Stimulated activated CD8-positive, alpha-beta memory T cell treated with anti-CD3 and anti-CD28 coated beads, Interleukin-4, amount 100 ng/mL, for 4 hours (primary cell): ENCODE results near the gene PIP5KL1.

Experiments
- DNase-seq, 2 donors: peaks; one replicate each; pipeline ENCODE4 v3.0.0-alpha.2; 2020; ENCODE audit warnings: low read depth in 2 of 2, low spot score in 1 of 2

The PIP5KL1 gene

GRCh38 chr9:127934986-127935385 lies 4.4 kb upstream of the PIP5KL1 start:
- no peak for DNase-seq

GRCh38 chr9:127934248-127934647 lies 3.7 kb upstream of the PIP5KL1 start:
- no peak for DNase-seq

DNA sequence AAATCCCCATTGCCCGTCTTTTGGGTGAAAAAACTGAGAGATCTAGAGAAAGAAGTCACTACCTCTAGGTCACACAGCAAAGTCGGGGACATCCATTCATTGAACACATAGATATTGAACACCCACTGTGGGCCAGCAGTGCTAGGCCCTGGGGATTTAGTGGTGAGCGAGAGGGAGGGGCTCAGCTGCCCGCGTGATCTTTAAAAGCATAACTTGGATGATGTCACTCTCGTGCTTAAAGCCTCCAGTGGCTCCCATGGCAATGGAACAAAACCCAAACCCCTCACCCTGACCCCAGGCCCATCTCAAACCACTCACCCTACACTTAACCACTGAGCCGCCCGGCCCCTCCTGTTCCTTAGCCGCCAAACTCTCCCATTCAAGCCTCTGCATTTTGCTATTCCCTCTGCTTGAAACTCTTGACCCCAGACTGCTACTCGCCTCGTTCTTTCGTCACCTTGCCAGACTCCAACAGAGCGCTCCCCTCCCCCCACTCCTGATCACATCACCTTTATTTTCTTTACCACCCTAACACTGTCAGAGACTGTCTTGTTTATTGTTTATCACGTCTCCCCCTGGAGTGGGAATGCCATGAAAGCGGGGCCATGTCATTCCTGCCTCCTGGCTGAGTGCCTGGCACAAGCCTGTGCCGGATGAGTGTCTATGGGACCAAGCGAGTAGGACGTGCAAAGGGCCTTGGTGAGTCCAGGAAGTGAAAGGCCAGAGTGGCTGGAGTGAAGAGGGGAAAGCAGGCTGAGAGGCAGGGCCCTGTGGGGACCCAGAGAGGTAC lies 710 bp upstream of the PIP5KL1 start:
- no peak for DNase-seq

GRCh38 chr9:127929625-127929979 lies 975 bp downstream of the PIP5KL1 start:
- DNase-seq: no peak

DNA sequence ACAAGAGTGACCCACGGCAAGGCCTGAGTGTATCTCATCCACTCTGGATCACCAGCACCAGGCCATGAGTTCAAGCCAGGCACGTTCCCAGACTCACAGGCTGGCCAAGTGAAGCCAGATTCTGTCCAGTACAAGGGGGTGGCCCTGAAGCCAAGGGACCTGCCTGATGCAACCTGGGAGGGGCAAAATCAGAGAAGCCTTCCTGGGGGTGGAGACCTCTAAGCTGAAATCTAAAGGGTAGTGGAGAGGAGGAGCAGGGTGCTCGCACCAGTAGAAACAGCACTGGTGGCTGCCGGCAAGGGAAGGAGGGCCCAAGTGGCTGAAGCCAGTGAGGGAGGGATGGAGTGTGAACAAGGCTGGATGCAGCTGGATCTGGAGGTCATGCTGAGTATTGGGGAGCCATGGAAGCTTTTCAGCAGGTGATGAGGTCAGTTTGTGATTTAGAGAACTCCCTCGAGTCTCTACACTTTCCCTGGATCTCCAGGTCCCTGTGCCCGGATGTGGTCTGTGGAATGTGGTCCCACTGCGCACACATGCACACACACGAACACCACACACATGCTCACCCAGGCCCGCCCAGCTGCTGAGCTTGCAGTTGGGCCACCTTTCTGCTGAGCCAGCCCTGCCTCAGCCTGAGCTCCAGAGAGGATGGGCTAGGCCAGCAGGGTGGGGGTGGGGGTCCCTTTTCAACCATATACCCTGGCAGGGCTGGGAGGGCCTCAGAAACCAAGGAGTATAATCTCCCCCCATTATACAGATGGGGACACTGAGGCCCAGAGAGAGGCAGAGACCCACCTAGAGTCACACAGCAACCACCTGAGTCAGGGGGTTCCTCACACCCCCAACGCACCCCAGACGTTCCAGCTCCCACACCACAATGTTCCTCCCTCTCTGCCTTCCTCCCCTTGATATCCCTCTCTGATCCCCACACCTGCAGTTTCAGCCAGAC lies 1.6 kb downstream of the PIP5KL1 start:
- no peak for DNase-seq

DNA sequence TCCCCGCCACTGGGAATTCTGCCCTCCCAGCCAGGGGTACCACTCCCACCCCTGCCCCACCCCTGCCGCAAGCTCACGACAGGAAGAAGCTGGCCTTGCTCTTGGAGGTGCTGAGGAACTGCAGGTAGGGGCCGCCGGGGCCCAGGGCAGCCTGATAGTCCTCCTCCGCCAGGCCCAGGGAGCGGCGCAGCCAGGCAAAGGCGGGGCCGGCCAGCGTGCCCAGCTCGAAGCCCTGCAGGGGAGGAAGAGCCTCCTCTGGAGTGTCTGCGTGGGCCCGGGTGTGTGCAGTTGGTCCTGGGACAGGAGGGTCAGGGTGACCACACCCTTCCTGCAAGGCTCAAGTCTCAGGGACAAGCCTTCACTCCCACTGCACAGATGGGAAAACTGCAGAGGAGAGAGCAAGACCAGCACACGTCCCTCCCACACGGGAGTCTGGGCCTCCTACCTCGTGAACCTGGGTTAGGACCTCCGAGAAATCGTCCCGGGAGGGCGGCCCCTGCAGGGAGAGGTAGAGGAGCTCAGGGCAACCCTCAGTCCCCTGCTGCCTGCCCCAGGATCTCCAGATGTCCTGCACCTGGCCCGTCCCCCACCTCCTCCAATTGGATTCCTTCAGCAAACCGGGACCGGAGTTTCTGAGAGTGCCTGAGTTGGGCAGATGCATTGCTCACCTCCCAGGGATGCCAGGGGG lies 2.4 kb downstream of the PIP5KL1 start:
- no peak for DNase-seq

DNA sequence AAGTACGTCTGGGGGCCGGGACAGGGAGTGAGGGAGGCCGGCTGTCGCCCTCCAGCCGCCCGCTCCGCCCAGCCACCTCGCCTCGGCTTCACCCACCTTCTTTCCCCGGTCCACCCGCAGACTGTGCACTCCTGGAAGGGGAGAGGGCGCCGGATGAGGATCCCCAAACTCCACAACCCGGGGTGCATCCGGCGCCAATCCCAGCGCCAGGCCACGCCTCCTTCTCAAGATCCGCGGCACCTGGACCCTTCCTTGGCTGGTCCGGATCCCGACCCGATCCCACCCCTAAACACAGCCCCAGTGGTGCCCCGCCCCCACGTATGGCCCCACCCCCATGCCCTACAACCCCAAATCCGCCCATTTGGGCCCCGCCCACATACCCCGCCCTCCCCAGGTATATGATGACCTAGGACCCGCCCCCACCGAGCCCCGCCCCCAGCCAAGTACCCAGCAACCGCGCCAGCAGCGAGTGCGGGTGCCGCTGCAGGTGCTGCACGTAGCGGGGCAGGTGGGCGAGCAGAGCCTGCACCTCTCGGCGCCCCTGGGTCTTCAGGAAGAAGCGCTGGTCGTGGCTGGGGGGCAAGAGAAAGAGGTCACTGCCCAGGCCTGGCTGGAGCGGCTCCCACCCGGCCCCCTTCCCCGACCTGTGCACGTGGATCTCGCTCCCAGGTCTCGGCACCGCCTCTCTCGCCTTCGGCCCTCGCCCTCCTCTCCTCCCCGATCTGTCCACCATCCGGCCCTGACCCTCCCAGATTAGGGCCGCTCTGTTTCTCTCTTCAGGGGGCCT lies 3.2 kb downstream of the PIP5KL1 start:
- peak; percentile 57 to 60 for DNase-seq

- no peak for DNase-seq
Observed at GRCh38 chr9:127926906-127927200, 3.7 kb downstream of the PIP5KL1 start.

GRCh38 chr9:127925959-127926905 lies 4.3 kb downstream of the PIP5KL1 start:
- DNase-seq: no peak

DNA sequence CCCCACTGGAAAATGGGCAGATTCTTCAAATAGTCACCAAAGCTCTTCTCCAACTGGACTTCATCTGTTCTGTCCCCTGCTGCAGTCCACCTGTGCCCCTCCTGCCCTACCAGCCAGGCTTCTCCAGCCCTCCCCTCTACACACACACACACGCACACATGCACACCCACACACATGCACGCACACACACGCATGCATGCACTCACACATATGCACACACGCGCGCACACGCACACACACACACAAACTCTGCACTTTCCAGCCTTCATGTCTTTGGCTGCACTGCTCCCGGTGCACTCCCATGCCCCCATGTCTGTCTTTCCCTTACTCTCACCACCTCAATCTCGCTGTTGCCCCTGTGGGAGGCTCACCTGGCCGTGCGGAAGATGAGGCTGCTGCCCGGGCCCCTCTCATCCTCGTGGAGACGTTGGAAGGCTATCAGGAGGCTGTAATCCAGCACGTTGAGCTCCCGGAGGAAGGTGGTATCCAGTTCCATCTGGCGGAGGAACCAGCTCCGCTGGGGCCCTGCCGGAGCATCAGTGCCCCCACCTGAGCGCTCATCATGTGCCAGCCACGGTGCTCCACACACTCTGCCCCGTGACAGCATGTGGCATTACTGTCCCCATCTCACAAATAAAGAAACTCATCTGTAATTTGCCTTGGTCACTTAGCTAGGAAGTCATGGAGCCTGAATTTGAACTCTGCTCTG lies 5.7 kb downstream of the PIP5KL1 start:
- DNase-seq: no peak

GRCh38 chr9:127923771-127924170 lies 6.8 kb downstream of the PIP5KL1 start:
- DNase-seq: no peak

DNA sequence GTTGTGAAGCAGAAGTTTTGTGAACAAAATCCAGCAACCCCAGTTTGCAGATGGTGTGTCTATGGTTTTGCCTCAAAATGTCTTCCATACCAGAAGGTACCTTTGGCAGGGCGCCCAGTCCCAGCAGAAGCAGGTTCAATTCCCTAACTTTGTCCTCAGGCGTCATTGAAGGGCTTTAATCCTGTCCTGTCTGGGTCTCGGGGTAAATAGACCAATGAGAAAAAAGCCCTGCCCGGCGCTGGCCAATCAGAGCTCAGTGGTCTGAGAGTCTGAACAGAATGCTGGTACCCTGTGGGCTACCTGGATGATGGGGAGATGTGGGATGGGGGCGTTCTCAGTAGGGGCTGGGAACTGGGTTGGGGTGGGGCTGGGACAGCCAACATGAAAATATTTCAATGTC lies 7.5 kb downstream of the PIP5KL1 start:
- no peak for DNase-seq

DNA sequence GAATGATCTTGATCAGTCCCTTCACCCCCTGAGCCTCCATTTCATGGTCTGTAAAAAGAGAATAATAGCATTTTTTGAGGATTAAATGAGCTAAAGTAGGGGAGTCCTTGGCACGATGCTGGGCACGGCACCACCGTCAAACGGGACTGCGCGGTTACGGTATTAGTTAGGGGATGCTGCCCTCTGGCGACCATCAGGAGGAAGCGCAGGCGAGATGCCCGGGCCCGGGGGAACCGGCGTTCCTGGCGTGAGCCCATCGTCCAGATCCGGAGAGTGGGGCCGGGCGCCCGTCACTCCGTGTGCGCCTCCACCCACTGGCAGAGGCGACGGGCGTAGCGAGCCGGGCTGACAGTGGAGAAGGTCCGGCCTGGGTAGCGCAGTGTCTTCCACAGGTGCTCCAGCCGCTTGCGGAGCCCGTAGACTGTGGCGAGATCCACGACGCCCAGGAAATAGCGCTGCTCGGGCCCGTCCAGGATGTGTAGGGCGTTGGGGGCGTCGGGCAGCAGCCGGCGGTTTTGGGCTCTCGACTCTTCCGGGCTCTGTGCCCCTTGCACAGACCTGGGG lies 8.9 kb downstream of the PIP5KL1 start:
- peak; percentile 37 to 80 for DNase-seq

- DNase-seq: no peak
Observed at GRCh38 chr9:127920794-127921193, 9.8 kb downstream of the PIP5KL1 start.

GRCh38 chr9:127919253-127919815 lies 11.2 kb downstream of the PIP5KL1 start:
- no peak for DNase-seq

DNA sequence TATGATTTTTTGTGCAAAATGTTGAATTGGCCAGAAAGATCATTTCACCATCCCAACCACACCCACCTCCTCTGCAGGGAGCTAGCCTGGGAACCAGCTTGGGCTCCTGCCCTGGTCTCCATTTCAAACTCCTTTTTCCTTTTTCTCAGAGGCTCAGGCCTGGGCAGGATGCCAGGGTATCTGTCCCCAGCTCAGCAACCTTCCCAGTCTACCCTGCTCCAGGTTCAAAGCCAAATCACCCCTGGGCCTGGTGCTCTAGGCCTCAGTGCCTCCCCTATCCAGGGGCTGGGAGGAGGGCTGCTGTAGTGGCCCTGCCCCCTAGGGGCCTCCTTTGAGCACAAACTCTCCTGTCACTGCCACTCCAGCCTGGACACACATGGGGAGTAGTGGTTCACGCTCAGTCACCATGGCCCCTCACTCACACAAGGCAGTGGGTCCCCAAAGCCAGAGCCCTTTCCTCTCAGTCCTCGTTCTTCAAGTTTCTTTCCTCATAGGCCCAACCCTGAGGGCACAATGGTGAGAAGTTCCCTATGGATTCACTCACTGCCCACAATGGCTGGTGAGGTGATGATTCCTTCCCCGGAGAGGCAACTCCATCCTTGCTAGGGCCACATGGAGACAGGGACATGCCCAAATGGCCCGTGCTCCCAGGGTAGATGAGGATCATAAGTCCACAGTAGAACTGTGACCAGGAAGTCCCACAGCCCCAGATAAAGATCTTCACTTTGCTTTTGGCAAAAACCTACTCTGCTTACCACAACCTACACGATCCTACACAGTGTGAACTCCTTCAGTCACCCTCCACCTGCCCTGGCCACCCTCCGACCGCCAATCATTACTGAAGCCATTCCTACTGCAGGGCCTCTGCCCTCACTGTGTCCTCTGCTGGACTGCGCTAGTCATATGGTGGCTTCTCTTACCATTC lies 12.1 kb downstream of the PIP5KL1 start:
- DNase-seq: no peak

DNA sequence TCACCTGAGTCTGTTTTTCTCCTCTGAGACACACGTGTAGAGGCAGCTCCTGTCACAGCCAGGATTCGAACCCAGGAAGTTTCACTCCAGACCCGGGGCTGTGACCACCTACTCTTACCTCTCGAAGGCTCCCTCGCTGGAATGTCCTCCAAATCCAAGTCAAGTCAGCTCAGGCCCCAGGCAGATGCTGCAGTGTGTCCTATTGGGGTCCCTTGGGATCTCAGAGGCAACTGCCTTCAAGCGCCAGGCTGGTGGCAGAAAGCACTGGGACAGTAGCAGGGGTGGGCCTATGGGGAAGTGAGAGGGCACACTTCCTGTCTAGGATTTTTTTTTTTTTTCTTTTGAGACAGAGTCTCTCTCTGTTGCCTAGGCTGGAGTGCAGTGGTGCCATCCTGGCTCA lies 13.0 kb downstream of the PIP5KL1 start:
- DNase-seq: no peak
